ENCODE results near the gene DOCK9.
"Not testable (repeated sequence)": the region's sequence is repeated elsewhere in the genome, so short reads cannot be mapped to it uniquely, and the experiment has no call there.

DOCK9 gene

GRCh38 chr13:98824376-98825160 lies 153.3 kb downstream of the DOCK9 start:
- no peak for DNase-seq (ENCODE audit: low read depth, low spot score)

GRCh38 chr13:98823442-98823841 lies 154.4 kb downstream of the DOCK9 start:
- DNase-seq (ENCODE audit: low read depth, low spot score) = no peak

- no peak for DNase-seq (ENCODE audit: low read depth, low spot score)
These were observed 155.6 kb downstream of the DOCK9 start for GRCh38 chr13:98822225-98822606.

GRCh38 chr13:98821372-98822224 lies 156.3 kb downstream of the DOCK9 start:
- no peak for DNase-seq (ENCODE audit: low read depth, low spot score)

- no peak for DNase-seq (ENCODE audit: low read depth, low spot score)
These were observed 157.0 kb downstream of the DOCK9 start for GRCh38 chr13:98820744-98821371.

GRCh38 chr13:98820300-98820699 lies 157.6 kb downstream of the DOCK9 start:
- DNase-seq (ENCODE audit: low read depth, low spot score) = no peak

- no peak for DNase-seq (ENCODE audit: low read depth, low spot score)
These were observed 158.4 kb downstream of the DOCK9 start for GRCh38 chr13:98819382-98820010.

- DNase-seq (ENCODE audit: low read depth, low spot score) = no peak
These were observed 161.5 kb downstream of the DOCK9 start for GRCh38 chr13:98816406-98816805.

GRCh38 chr13:98813993-98814392 lies 163.9 kb downstream of the DOCK9 start:
- no peak for DNase-seq (ENCODE audit: low read depth, low spot score)

GRCh38 chr13:98812186-98812790 lies 165.6 kb downstream of the DOCK9 start:
- DNase-seq (ENCODE audit: low read depth, low spot score) = not testable (repeated sequence)

GRCh38 chr13:98810746-98811145 lies 167.1 kb downstream of the DOCK9 start:
- DNase-seq (ENCODE audit: low read depth, low spot score) = no peak

- no peak for DNase-seq (ENCODE audit: low read depth, low spot score)
These were observed 168.5 kb downstream of the DOCK9 start for GRCh38 chr13:98809345-98809777.

GRCh38 chr13:98807774-98808173 lies 170.1 kb downstream of the DOCK9 start:
- no peak for DNase-seq (ENCODE audit: low read depth, low spot score)

- DNase-seq (ENCODE audit: low read depth, low spot score) = no peak
These were observed 173.5 kb downstream of the DOCK9 start for GRCh38 chr13:98804336-98804855.

GRCh38 chr13:98803921-98804320 lies 173.9 kb downstream of the DOCK9 start:
- no peak for DNase-seq (ENCODE audit: low read depth, low spot score)

GRCh38 chr13:98803111-98803561 lies 174.7 kb downstream of the DOCK9 start:
- DNase-seq (ENCODE audit: low read depth, low spot score) = no peak

- no peak for DNase-seq (ENCODE audit: low read depth, low spot score)
These were observed 175.3 kb downstream of the DOCK9 start for GRCh38 chr13:98802559-98802958.

GRCh38 chr13:98801626-98802418 lies 176.0 kb downstream of the DOCK9 start:
- DNase-seq (ENCODE audit: low read depth, low spot score) = no peak

- no peak for DNase-seq (ENCODE audit: low read depth, low spot score)
These were observed 177.8 kb downstream of the DOCK9 start for GRCh38 chr13:98800078-98800477.
